BJ (cell line): ENCODE measurements around the gene SNAI3. TPM values are rescaled to one million over a fixed set of nuclear protein-coding genes. Genes with fewer than 3 reads are reported as not detected.

ENCODE experiments used
- CTCF ChIA-PET: fragments of 350-600 bp; formaldehyde crosslinking; extraction: SDS; loops from one replicate; lab custom pipeline; 2021; ENCODE audit warnings: antibody characterized with exemption, inconsistent platforms; lab: Yijun Ruan, JAX
- POLR2A ChIA-PET: fragments of 300-600 bp; sonication (Branson Sonifier 250); formaldehyde crosslinking; extraction: SDS; loops from one replicate; lab custom pipeline; 2021; ENCODE audit warnings: antibody characterized with exemption; lab: Charles Lee
- DNase-seq: peaks from one replicate; pipeline ENCODE4 v3.0.0-alpha.2; 2011; ENCODE audit warnings: low read depth
- H3K27me3 ChIP-seq: 2 replicates; pipeline ENCODE4 v1.6.0; 2011; ENCODE audit warnings: low read length; ENCODE audit not compliant: control insufficient read depth, insufficient read depth
- H3K36me3 ChIP-seq: 2 replicates; pipeline ENCODE4 v1.5.1; 2011; ENCODE audit warnings: low read length; ENCODE audit not compliant: control insufficient read depth, insufficient read depth
- H3K4me3 ChIP-seq: 2 replicates; pipeline ENCODE4 v1.5.1; 2011; ENCODE audit warnings: low read depth, mild to moderate bottlenecking, control low read depth, low read length
- CTCF ChIP-seq: IDR thresholded peaks from 2 replicates; pipeline ENCODE4 v1.5.1; 2011; ENCODE audit warnings: low read depth, mild to moderate bottlenecking, control low read depth, inconsistent platforms, low read length, moderate library complexity; ENCODE audit not compliant: insufficient read depth
- polyA plus RNA-seq: library from polyadenylated mRNA; depleted of rRNA; stranded (reverse); fragments of >200 nt; gene quantifications from 2 replicates; pipeline ENCODE4 v1.2.3, GENCODE V29; 2011

SNAI3 gene
- polyA plus RNA-seq, 1 experiment: not detected

GRCh38 chr16:88649924-88650748, 36.2 kb downstream of the SNAI3 start:
- no peak for DNase-seq
- CTCF ChIA-PET: interaction anchor here (1.5 kb wide), 1 partner anchor 11 kb away, joined by 3 read pairs; no protein-coding TSS in a partner anchor

GRCh38 chr16:88649195-88649923, 36.9 kb downstream of the SNAI3 start:
- POLR2A ChIA-PET: no interaction called here
- Histone ChIP-seq H3K36me3 (peaks cover 1% of the 10 kb centered on the region; the same call in 1 of the 2 replicates), H3K27me3 (no peaks in the 10 kb centered on the region), H3K4me3 (peak overlapping the region; percentile 86)
- no peak for TF ChIP-seq CTCF
- DNase-seq: no peak
- CTCF ChIA-PET: interaction anchor here (1.5 kb wide), 1 partner anchor 10 kb away, joined by 3 read pairs; no protein-coding TSS in a partner anchor

More at GRCh38 chr16:88649924-88650748, 36.2 kb downstream of the SNAI3 start:
- Histone ChIP-seq H3K36me3 (peaks cover 4% of the 10 kb centered on the region), H3K4me3 (peak overlapping the region; percentile 86), H3K27me3 (no peaks in the 10 kb centered on the region)
- TF ChIP-seq CTCF: no peak
- POLR2A ChIA-PET: no interaction called here

DNA sequence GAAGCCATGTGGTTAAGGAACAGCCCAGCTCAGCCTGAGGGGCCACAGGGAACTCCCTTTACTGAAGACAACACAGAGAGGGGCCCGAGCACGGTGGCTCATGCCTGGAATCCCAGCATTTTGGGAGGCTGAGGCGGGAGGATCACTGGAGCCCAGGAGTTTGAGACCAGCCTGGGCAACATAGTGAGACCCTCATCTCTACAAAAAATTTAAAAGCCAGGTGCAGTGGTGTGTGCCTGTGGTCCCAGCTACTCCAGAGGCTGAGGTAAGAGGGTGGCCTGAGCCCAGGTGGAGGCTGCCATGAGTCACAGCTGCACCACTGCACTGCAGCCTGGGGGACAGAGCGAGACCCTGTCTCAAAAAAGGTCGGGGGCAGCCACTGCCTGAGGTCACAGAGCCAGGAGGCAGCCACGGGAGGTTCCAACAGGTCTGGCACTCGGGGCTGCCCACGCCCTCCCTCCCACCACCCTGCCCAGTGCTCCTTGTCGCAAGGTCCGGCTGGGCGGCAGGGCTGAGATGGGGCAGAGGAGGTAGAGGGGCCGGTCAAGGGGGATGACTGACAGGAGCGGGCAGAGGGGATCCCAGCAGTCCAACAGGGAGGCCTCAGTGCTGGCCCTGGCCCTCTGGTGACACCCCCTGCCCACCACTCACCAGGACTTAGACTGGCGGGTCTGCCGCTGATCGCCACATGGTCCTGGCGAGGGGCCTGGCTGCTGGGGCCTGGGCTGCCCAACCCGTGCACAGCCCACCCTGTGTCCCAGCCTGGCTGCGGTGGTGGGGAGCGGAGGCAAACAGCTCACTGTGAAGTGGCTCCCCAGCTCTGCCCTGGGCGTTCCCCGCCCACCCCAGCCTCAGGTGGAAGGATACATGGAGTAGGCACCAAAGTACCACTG, 38.9 kb downstream of the SNAI3 start:
- H3K4me3 ChIP-seq: no peak overlapping the region
- no peak for TF ChIP-seq CTCF
- DNase-seq: no peak
- ChIA-PET POLR2A (no interaction called here), CTCF (no interaction called here)
- H3K27me3 ChIP-seq: no peaks in the 10 kb centered on the region
- peaks cover 3% of the 10 kb centered on the region for H3K36me3 ChIP-seq

DNA sequence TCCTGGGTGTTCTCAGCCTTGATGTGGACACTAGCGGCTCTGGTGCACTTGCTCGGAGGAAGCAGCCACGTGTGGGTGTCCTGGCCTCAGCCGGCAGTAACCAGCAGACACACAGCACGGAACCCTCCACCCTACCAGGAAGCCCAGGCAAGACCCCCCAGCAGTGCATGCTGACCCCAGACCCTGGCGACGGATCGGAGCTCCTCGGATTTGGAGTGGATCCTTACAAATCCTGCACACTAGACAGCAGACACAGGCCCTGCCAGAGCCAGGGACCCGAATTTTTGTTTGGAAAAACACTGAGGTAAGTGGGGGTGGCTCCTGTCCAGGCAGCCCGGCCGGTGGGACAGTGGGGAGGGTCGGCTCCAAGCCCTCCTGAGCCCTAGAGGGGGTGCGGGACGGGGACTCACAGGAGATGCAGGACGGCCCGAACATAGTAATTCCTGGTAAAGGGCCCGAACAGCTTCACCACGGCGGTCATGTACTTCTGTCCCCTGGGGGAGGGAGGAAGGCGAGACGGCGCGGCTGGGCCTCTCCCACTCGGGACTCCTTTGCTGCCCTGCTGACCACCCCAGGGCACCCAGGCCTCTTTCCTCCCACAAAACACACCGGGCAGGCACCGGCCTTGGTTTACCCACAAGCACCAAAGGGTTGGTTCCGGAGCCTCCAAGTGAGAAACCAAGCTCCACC, 39.8 kb downstream of the SNAI3 start:
- Histone ChIP-seq H3K4me3 (no peak overlapping the region), H3K36me3 (peaks cover 3% of the 10 kb centered on the region), H3K27me3 (no peaks in the 10 kb centered on the region)
- DNase-seq: no peak
- ChIA-PET CTCF (no interaction called here), POLR2A (no interaction called here)
- TF ChIP-seq CTCF: no peak
